Trophoblast cell (in vitro differentiated cells and primary cell): ENCODE results near the gene IFITM10.

ENCODE experiments used
- DNase-seq, 2 donors: peaks; one replicate each; pipeline ENCODE4 v3.0.0-alpha.2; 2016
- H2AFZ ChIP-seq: 2 replicates; pipeline ENCODE4 v1.6.1; 2013; ENCODE audit warnings: low read length, moderate library complexity, mild to moderate bottlenecking; ENCODE audit not compliant: insufficient read depth, poor library complexity
- H2AK5ac ChIP-seq: 2 replicates; pipeline ENCODE4 v1.6.1; 2013; ENCODE audit warnings: mild to moderate bottlenecking, low read length
- H2BK120ac ChIP-seq: 2 replicates; pipeline ENCODE4 v1.6.1; 2013; ENCODE audit warnings: low read length, mild to moderate bottlenecking, moderate library complexity; ENCODE audit not compliant: insufficient read depth, poor library complexity
- H2BK12ac ChIP-seq: 2 replicates; pipeline ENCODE4 v1.6.1; 2013; ENCODE audit warnings: mild to moderate bottlenecking, low read length, moderate library complexity
- H2BK5ac ChIP-seq: 2 replicates; pipeline ENCODE4 v1.6.1; 2013; ENCODE audit warnings: low read length, low read depth, moderate library complexity, mild to moderate bottlenecking; ENCODE audit not compliant: poor library complexity
- H3K14ac ChIP-seq: 2 replicates; pipeline ENCODE4 v1.6.1; 2013; ENCODE audit warnings: mild to moderate bottlenecking, low read length
- H3K18ac ChIP-seq: 2 replicates; pipeline ENCODE4 v1.6.1; 2013; ENCODE audit warnings: mild to moderate bottlenecking, low read length
- H3K23ac ChIP-seq: 2 replicates; pipeline ENCODE4 v1.6.1; 2013; ENCODE audit warnings: low read length
- H3K27ac ChIP-seq: 2 replicates; pipeline ENCODE4 v1.5.1; 2013; ENCODE audit warnings: low read depth, mild to moderate bottlenecking, inconsistent platforms, low read length, moderate library complexity
- H3K27me3 ChIP-seq: 2 replicates; pipeline ENCODE4 v1.6.1; 2013; ENCODE audit warnings: inconsistent platforms, mild to moderate bottlenecking, low read length, moderate library complexity; ENCODE audit not compliant: insufficient read depth
- H3K36me3 ChIP-seq, 2 experiments: 1 replicate in 1 of 2; 2 replicates in 1 of 2; pipeline ENCODE4 v1.6.1; 2013; ENCODE audit warnings: low read length in 2 of 2, mild to moderate bottlenecking in 2 of 2, moderate library complexity in 1 of 2; ENCODE audit not compliant: insufficient read depth in 2 of 2, control insufficient read depth in 1 of 2
- H3K4ac ChIP-seq: 2 replicates; pipeline ENCODE4 v1.6.1; 2013; ENCODE audit warnings: low read depth, mild to moderate bottlenecking, low read length, moderate library complexity
- H3K4me1 ChIP-seq, 2 experiments: 1 replicate in 1 of 2; 2 replicates in 1 of 2; pipeline ENCODE4 v1.6.1; 2013; ENCODE audit warnings: low read length in 2 of 2, mild to moderate bottlenecking in 2 of 2, moderate library complexity in 1 of 2; ENCODE audit not compliant: insufficient read depth in 2 of 2, control insufficient read depth in 1 of 2
- H3K4me2 ChIP-seq: 2 replicates; pipeline ENCODE4 v1.6.1; 2013; ENCODE audit warnings: inconsistent platforms, mild to moderate bottlenecking, low read length, moderate library complexity
- H3K4me3 ChIP-seq: 2 replicates; pipeline ENCODE4 v1.5.1; 2013; ENCODE audit warnings: mild to moderate bottlenecking, low read depth, low read length, inconsistent platforms
- H3K79me1 ChIP-seq: one replicate; pipeline ENCODE4 v1.6.1; 2013; ENCODE audit warnings: low read length
- H3K79me2 ChIP-seq: 2 replicates; pipeline ENCODE4 v1.6.1; 2013; ENCODE audit warnings: low read length, mild to moderate bottlenecking; ENCODE audit not compliant: control insufficient read depth, insufficient read depth, poor library complexity
- H3K9ac ChIP-seq: 2 replicates; pipeline ENCODE4 v1.6.1; 2013; ENCODE audit warnings: mild to moderate bottlenecking, low read length
- H3K9me3 ChIP-seq: 2 replicates; pipeline ENCODE4 v1.6.1; 2013; ENCODE audit warnings: low read depth, mild to moderate bottlenecking, control low read depth, inconsistent platforms, low read length; ENCODE audit not compliant: insufficient read depth
- H4K12ac ChIP-seq: 2 replicates; pipeline ENCODE4 v1.6.1; 2013; ENCODE audit warnings: low read depth, mild to moderate bottlenecking, low read length, moderate library complexity
- H4K8ac ChIP-seq: 2 replicates; pipeline ENCODE4 v1.6.1; 2013; ENCODE audit warnings: low read depth, mild to moderate bottlenecking, low read length, moderate library complexity
- H4K91ac ChIP-seq: one replicate; pipeline ENCODE4 v1.6.1; 2013; ENCODE audit warnings: low read depth, mild to moderate bottlenecking, low read length, moderate library complexity
- WGBS: extraction: QIAGEN DNeasy Blood & Tissue Kit; methylation state at CpG from one replicate; pipeline ENCODE4 v1.1.7; 2013; ENCODE audit warnings: missing lambda C conversion rate; ENCODE audit not compliant: insufficient read length, insufficient coverage; ENCODE audit errors: extremely low coverage; 5-methylcytosine and 5-hydroxymethylcytosine counted together

IFITM10 gene

DNA sequence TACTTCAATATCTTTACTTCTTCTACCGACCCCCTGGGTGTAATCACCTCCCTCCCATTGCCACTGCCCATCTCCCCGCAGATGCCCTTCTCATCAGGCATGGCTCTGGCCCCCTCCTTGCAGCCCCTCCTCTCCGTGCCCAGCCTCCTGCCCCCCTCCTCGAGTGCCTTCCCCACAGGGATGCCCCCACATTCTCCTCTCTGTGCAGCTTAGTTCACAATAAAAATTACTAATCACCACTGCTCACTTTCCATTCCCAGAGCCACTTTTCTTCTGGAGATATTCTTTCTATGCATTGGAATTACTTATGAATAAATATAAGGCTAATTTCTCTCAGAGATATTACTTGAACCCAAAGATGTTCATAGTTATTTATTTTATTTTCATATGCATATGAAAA is 22.1 kb downstream of the IFITM10 start:
- no peak overlapping the region for H3K27ac ChIP-seq
- no peak overlapping the region for H2BK120ac ChIP-seq
- no peak overlapping the region for H3K18ac ChIP-seq
- H3K23ac ChIP-seq, result no peak overlapping the region
- H3K9ac ChIP-seq, result no peak overlapping the region
- no peak overlapping the region for H3K4me3 ChIP-seq
- no peak overlapping the region for H2BK12ac ChIP-seq
- H4K91ac ChIP-seq, result no peak overlapping the region
- DNase-seq, result no peak
- no peak overlapping the region for H4K8ac ChIP-seq
- no peaks in the 10 kb centered on the region for H3K79me2 ChIP-seq
- peaks cover 12% of the 10 kb centered on the region for H3K9me3 ChIP-seq
- H3K14ac ChIP-seq, result no peak overlapping the region
- no peaks in the 10 kb centered on the region for H3K4me1 ChIP-seq
- no peak overlapping the region for H3K4me2 ChIP-seq
- H3K27me3 ChIP-seq, result no peaks in the 10 kb centered on the region
- H3K4ac ChIP-seq, result no peak overlapping the region
- H3K36me3 ChIP-seq, result no peaks in the 10 kb centered on the region
- H2BK5ac ChIP-seq, result no peak overlapping the region
- no CpG with 5 or more reads among the region's 4 CpGs for WGBS
- H4K12ac ChIP-seq, result no peak overlapping the region
- no peak overlapping the region for H2AK5ac ChIP-seq
- no peak overlapping the region for H2AFZ ChIP-seq
- no peaks in the 10 kb centered on the region for H3K79me1 ChIP-seq

DNA sequence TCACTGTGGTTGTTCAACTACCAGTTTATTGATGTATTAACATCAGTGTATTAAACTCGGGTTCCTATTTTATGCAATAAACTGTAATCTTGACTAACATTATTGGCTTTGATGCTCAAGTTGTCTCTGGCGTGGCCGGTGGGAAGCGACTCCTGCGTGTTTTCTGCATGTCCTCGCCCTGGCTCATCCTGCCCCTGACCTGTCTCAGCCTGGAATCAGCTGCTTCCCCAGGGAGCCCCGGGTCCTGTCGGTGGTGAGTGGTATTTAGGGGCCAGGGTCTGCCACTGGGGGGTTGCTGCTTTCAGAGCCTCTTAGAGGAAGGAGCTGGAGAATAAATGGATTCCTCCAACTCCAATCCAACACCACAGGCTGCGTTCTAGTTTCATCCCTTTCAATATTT is 22.5 kb downstream of the IFITM10 start:
- H4K8ac ChIP-seq, result no peak overlapping the region
- no peak overlapping the region for H2BK120ac ChIP-seq
- no peak overlapping the region for H3K4me2 ChIP-seq
- H3K79me1 ChIP-seq, result no peaks in the 10 kb centered on the region
- H3K14ac ChIP-seq, result no peak overlapping the region
- H3K36me3 ChIP-seq, result no peaks in the 10 kb centered on the region
- no CpG with 5 or more reads among the region's 9 CpGs for WGBS
- H3K4ac ChIP-seq, result no peak overlapping the region
- H2AFZ ChIP-seq, result no peak overlapping the region
- H2BK12ac ChIP-seq, result no peak overlapping the region
- H3K4me3 ChIP-seq, result no peak overlapping the region
- no peak overlapping the region for H3K18ac ChIP-seq
- peaks cover 12% of the 10 kb centered on the region for H3K9me3 ChIP-seq
- no peak overlapping the region for H4K12ac ChIP-seq
- DNase-seq, result no peak
- no peaks in the 10 kb centered on the region for H3K79me2 ChIP-seq
- H2BK5ac ChIP-seq, result no peak overlapping the region
- H3K27ac ChIP-seq, result no peak overlapping the region
- H3K4me1 ChIP-seq, result no peaks in the 10 kb centered on the region
- H3K23ac ChIP-seq, result no peak overlapping the region
- no peaks in the 10 kb centered on the region for H3K27me3 ChIP-seq
- H3K9ac ChIP-seq, result no peak overlapping the region
- no peak overlapping the region for H2AK5ac ChIP-seq
- H4K91ac ChIP-seq, result no peak overlapping the region

DNA sequence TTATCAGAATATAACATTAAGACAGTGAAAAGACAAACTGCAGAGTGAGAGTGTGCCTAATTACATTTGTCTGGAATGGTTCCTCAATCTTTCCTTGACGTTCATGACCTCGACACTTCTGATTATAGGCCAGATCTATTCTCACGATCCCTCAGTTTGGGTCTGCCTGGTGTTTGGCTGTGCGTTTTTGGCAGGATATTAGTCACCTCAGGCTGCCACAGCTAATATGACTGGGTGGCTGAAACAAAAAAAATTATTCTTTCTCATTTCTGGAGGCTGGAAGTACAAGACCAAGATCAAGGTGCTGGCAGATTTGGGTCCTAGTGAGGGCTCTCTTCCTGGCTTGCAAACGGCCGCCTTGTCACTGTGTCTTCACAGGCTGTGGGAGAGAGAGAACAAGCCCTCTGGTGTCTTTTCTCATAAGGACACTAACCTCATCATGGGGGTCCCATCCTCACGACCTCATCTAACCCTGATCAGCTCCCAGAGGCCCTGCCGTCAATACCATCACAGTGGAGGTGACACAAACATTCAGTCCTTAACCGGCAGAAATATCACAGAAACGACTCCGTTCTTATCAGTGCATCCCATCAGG is 23.2 kb downstream of the IFITM10 start:
- no CpG with 5 or more reads among the region's 11 CpGs for WGBS
- no peak overlapping the region for H3K14ac ChIP-seq
- H3K4me2 ChIP-seq, result no peak overlapping the region

DNA sequence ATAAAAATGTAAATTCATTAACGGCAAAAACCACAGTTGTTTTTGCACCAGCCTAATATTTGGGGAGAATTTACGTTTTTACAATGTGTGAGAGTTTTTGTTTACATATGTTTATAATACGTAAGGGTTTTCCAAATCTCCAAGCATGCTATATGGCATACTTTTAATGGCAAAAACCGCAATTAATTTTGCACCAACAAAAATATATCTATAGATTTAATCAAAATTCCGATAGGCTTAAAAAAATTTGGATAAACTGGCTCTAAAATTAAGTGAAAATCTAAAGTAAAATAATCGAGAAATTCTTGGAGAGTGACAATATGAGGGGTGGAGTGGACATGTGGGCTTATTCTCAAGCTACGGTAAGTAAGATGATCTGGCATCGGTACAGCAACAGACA is 30.6 kb downstream of the IFITM10 start:
- Histone ChIP-seq H3K79me2 (no peaks in the 10 kb centered on the region), H3K36me3 (no peaks in the 10 kb centered on the region), H3K4ac (no peak overlapping the region), H3K9me3 (peaks cover 2% of the 10 kb centered on the region), H3K9ac (no peak overlapping the region), H2BK5ac (no peak overlapping the region), H2BK120ac (no peak overlapping the region), H3K27me3 (no peaks in the 10 kb centered on the region), H2BK12ac (no peak overlapping the region), H2AK5ac (no peak overlapping the region), H3K4me1 (peaks cover 0 to 3% of the 10 kb centered on the region in 2 experiments), H3K23ac (no peak overlapping the region), H3K14ac (no peak overlapping the region), H3K18ac (no peak overlapping the region), H3K27ac (no peak overlapping the region), H4K8ac (no peak overlapping the region), H4K12ac (no peak overlapping the region), H3K79me1 (no peaks in the 10 kb centered on the region), H2AFZ (no peak overlapping the region), H4K91ac (no peak overlapping the region), H3K4me2 (no peak overlapping the region), H3K4me3 (no peak overlapping the region)
- WGBS, result no CpG with 5 or more reads among the region's 8 CpGs
- DNase-seq, result no peak

More for the DNA sequence above, 23.2 kb downstream of the IFITM10 start:
- H2BK120ac ChIP-seq, result no peak overlapping the region
- H3K9ac ChIP-seq, result no peak overlapping the region
- H2AK5ac ChIP-seq, result no peak overlapping the region
- H3K23ac ChIP-seq, result no peak overlapping the region
- H4K91ac ChIP-seq, result no peak overlapping the region
- no peaks in the 10 kb centered on the region for H3K4me1 ChIP-seq
- no peak overlapping the region for H3K18ac ChIP-seq
- no peak overlapping the region for H3K27ac ChIP-seq
- H4K12ac ChIP-seq, result no peak overlapping the region
- H3K27me3 ChIP-seq, result no peaks in the 10 kb centered on the region
- H3K79me2 ChIP-seq, result no peaks in the 10 kb centered on the region
- no peak overlapping the region for H2AFZ ChIP-seq
- no peak overlapping the region for H4K8ac ChIP-seq
- H3K9me3 ChIP-seq, result peaks cover 12% of the 10 kb centered on the region
- H3K4ac ChIP-seq, result no peak overlapping the region
- H3K79me1 ChIP-seq, result no peaks in the 10 kb centered on the region
- H3K36me3 ChIP-seq, result no peaks in the 10 kb centered on the region
- H3K4me3 ChIP-seq, result no peak overlapping the region
- no peak overlapping the region for H2BK5ac ChIP-seq
- no peak overlapping the region for H2BK12ac ChIP-seq
- DNase-seq, result no peak
